Cardiac muscle cell (in vitro differentiated cells and primary cell): ENCODE measurements around the gene OR56B4. TPM values are rescaled to one million over a fixed set of nuclear protein-coding genes. Genes with fewer than 3 reads are reported as not detected.

Source experiments
- DNase-seq, 2 donors: peaks; one replicate each; pipeline versions ENCODE4 v3.0.0 to v3.0.0-alpha.2; 2010 to 2017; ENCODE audit warnings: low read depth in 1 of 2, low spot score in 1 of 2
- H3K27ac ChIP-seq: fragments of 200-600 bp; sonication (generic); 2 replicates; pipeline ENCODE4 v1.5.1; 2016
- H3K27me3 ChIP-seq: fragments of 200-600 bp; sonication (generic); 2 replicates; pipeline ENCODE4 v1.6.0; 2016; ENCODE audit warnings: control low read depth
- H3K36me3 ChIP-seq: fragments of 200-600 bp; sonication (generic); 2 replicates; pipeline ENCODE4 v1.5.1; 2016; ENCODE audit warnings: control low read depth
- H3K4me1 ChIP-seq: fragments of 200-600 bp; sonication (generic); 2 replicates; pipeline ENCODE4 v1.8.1; 2017; ENCODE audit warnings: low read depth, mild to moderate bottlenecking, mixed run types
- H3K4me3 ChIP-seq: fragments of 200-600 bp; sonication (generic); 2 replicates; pipeline ENCODE4 v1.5.1; 2016; ENCODE audit warnings: mild to moderate bottlenecking
- H3K9me3 ChIP-seq: fragments of 200-600 bp; sonication (generic); 2 replicates; pipeline ENCODE4 v1.5.1; 2017; ENCODE audit warnings: low read depth, mild to moderate bottlenecking, control low read depth
- polyA plus RNA-seq: library from polyadenylated mRNA; unstranded; fragments of >200 nt; fragmentation: Nextera tagmentation; extraction: Ambion mirVana; gene quantifications from 2 replicates; pipeline ENCODE4 v1.2.1, GENCODE V29; 2016
- total RNA-seq: library from RNA; depleted of rRNA; stranded (reverse); fragments of >200 nt; gene quantifications from 2 replicates; pipeline ENCODE4 v1.2.3, GENCODE V29; 2016
- TF ChIP-seq, protein P1 (sequence below): IDR thresholded peaks from 2 replicates; pipeline ENCODE4 v1.5.1; 2012; ENCODE audit warnings: low read depth, mild to moderate bottlenecking, low read length

The OR56B4 gene
- total and polyA plus RNA-seq, 2 experiments from 2014 or later = 0.35 TPM; not detected in 1

DNA sequence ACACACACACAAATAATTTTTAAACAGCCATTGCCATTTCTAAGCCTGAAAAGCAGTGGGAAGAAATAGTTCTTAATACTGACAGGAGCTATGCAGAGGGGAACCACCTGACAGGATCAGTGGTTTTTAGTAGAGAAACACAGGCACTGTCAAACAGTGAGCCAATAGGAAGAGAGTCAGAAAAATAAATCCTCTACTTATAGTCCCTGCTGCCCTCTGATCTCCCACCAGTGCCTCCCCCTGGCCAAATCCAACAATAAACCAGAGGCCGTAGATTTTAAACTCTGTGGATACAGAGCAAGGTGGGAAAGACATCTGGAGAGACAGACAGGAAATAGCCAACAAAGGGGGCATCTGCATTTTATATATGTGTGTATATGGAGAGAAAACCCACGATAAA is 7.9 kb upstream of the OR56B4 start:
- no peak for DNase-seq
- H3K4me1 ChIP-seq = no peaks in the 10 kb centered on the region

DNA sequence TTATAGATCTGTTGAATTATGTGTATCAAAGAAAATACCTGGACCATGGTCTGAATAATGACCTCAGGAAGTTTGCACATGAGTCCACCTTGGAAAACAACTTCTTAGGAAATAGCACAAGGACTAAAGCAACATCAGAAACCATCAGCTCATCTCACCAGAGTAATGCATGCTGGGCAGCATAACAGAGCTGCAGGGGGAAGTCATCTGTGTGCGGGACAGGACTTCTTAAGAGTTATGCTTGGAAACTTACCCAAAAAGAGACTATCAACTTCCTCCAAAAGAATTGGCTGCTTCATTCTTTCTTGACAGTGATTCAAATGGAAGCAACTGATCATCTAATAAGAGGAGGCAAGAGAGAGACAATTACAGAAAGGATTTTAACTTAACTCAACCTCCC is 2.5 kb downstream of the OR56B4 start:
- Histone ChIP-seq H3K36me3 (no peaks in the 10 kb centered on the region), H3K27me3 (no peaks in the 10 kb centered on the region), H3K4me1 (no peaks in the 10 kb centered on the region), H3K9me3 (no peaks in the 10 kb centered on the region), H3K4me3 (no peak overlapping the region), H3K27ac (no peak overlapping the region)
- DNase-seq = no peak
- TF ChIP-seq, protein P1, sequence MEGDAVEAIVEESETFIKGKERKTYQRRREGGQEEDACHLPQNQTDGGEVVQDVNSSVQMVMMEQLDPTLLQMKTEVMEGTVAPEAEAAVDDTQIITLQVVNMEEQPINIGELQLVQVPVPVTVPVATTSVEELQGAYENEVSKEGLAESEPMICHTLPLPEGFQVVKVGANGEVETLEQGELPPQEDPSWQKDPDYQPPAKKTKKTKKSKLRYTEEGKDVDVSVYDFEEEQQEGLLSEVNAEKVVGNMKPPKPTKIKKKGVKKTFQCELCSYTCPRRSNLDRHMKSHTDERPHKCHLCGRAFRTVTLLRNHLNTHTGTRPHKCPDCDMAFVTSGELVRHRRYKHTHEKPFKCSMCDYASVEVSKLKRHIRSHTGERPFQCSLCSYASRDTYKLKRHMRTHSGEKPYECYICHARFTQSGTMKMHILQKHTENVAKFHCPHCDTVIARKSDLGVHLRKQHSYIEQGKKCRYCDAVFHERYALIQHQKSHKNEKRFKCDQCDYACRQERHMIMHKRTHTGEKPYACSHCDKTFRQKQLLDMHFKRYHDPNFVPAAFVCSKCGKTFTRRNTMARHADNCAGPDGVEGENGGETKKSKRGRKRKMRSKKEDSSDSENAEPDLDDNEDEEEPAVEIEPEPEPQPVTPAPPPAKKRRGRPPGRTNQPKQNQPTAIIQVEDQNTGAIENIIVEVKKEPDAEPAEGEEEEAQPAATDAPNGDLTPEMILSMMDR = no peak

More for the DNA sequence above, 7.9 kb upstream of the OR56B4 start:
- Histone ChIP-seq H3K9me3 (no peaks in the 10 kb centered on the region), H3K36me3 (no peaks in the 10 kb centered on the region), H3K27ac (no peak overlapping the region), H3K4me3 (no peak overlapping the region), H3K27me3 (no peaks in the 10 kb centered on the region)
- TF ChIP-seq, protein P1 = no peak

DNA sequence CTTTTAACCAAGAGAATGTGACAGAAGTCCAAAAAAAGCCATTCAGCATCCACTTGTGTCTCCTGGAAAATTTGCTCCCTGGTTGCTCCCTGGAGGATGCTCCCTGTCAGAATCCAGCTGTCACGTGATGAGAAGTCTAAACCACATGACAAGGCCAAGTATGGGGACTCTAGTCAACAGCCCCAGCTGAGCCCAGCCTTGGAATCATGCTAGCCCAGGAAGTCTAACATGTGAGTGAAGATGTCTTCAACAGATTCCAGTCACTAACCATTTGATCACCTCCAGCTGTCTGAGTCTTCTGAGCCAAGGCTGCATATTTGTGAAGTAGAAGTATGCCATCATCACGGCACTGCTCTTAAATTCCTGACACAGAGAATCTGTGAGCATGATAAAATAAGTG is 4.2 kb downstream of the OR56B4 start:
- no peaks in the 10 kb centered on the region for H3K4me1 ChIP-seq
- no peaks in the 10 kb centered on the region for H3K9me3 ChIP-seq
- DNase-seq = no peak
- H3K36me3 ChIP-seq = no peaks in the 10 kb centered on the region
- TF ChIP-seq, protein P1 = no peak
- no peak overlapping the region for H3K4me3 ChIP-seq
- H3K27me3 ChIP-seq = no peaks in the 10 kb centered on the region
- H3K27ac ChIP-seq = no peak overlapping the region

DNA sequence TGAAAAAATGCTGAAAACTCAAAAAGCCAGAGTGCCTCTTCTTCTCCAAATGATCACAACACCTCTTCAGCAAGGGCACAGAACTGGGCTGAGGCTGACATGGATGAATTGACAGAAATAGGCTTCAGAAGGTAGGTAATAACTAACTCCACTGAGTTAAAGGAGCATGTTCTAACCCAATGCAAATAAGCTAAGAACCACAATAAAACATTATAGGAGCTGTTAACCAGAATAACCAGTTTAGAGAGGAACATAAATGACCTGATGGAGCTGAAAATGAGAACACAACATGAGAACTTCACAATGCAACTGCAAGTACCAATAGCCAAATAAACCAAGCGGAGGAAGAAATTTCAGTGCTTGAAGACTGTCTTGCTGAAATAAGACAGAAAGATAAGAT is 9.2 kb downstream of the OR56B4 start:
- TF ChIP-seq, protein P1 = no peak
- no peak overlapping the region for H3K4me3 ChIP-seq
- H3K27me3 ChIP-seq = no peaks in the 10 kb centered on the region
- H3K36me3 ChIP-seq = no peaks in the 10 kb centered on the region
- no peak for DNase-seq
- no peaks in the 10 kb centered on the region for H3K9me3 ChIP-seq
- no peak overlapping the region for H3K27ac ChIP-seq
- no peaks in the 10 kb centered on the region for H3K4me1 ChIP-seq

DNA sequence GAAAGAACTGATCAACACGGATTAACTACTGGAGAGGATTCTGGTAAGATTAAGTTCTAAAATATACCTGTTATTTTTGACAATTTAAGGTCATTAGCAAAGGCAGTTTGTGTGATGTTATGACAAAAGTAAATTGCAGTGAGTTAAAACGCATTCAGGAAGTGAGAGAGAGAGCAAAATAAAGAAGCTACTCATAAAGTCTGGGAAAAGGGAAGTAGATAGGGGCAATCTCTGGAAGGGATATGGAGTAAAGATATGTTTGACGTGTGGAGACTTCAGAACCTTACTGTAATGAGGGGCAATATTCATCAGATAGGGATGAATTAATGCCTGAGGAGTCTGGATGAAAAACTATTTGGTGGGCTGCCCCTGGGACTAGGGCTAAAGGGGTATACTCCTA is 16.8 kb downstream of the OR56B4 start:
- H3K27me3 ChIP-seq = no peaks in the 10 kb centered on the region
- H3K36me3 ChIP-seq = no peaks in the 10 kb centered on the region
- H3K9me3 ChIP-seq = no peaks in the 10 kb centered on the region
- H3K4me1 ChIP-seq = no peaks in the 10 kb centered on the region
- no peak overlapping the region for H3K4me3 ChIP-seq
- DNase-seq = no peak
- TF ChIP-seq, protein P1 = no peak
- no peak overlapping the region for H3K27ac ChIP-seq

DNA sequence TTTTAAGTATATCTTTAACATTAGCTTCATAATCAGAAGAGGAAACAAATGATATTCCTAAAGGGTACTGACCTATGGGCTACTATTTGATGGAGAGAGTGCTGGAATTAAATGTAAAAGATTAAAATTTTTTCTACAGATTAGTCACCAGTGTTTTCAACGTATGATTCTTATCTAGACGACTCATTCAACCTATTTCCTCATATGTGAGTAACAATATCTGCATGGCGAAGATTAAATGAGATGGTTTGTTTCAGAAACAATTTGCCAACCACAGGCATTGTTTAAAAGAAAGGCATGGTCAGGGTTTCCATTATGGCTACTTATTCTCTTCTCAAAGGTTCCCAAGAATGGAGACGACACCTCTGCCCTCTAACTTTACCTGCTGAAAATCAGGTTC is 20.4 kb downstream of the OR56B4 start:
- no peaks in the 10 kb centered on the region for H3K27me3 ChIP-seq
- H3K9me3 ChIP-seq = no peaks in the 10 kb centered on the region
- no peak overlapping the region for H3K4me3 ChIP-seq
- DNase-seq = peak in 1 of 2 donors; percentile 2
- no peak overlapping the region for H3K27ac ChIP-seq
- no peaks in the 10 kb centered on the region for H3K36me3 ChIP-seq
- H3K4me1 ChIP-seq = no peaks in the 10 kb centered on the region
- TF ChIP-seq, protein P1 = no peak
